Gastroesophageal sphincter (tissue), 4 donors: ENCODE measurements around the gene SPSB1. TPM values are rescaled to one million over a fixed set of nuclear protein-coding genes. Genes with fewer than 3 reads are reported as not detected.

Experiments used
- ATAC-seq: fragments of 150-250 bp; one replicate; pipeline ENCODE4 v1.9.1; 2016; ENCODE audit warnings: mild to moderate bottlenecking, moderate library complexity
- H3K27ac ChIP-seq, 4 donors: fragments of 200-600 bp; sonication (generic) in 3 of 4; 1 replicate in 3 of 4; 2 replicates in 1 of 4; pipeline ENCODE4 v1.5.1; 2016 to 2019
- H3K27me3 ChIP-seq: fragments of 200-600 bp; sonication (generic); one replicate; pipeline ENCODE4 v1.5.1; 2019
- H3K36me3 ChIP-seq, 2 donors: fragments of 200-600 bp; sonication (generic); one replicate each; pipeline ENCODE4 v1.5.1; 2019; ENCODE audit warnings: control low read depth in 1 of 2
- H3K4me1 ChIP-seq, 3 donors: fragments of 200-600 bp; sonication (generic); 1 replicate in 2 of 3; 2 replicates in 1 of 3; pipeline ENCODE4 v1.5.1; 2016 to 2019; ENCODE audit warnings: control low read depth in 2 of 3
- H3K4me3 ChIP-seq, 2 donors: fragments of 200-600 bp; sonication (generic); one replicate each; pipeline ENCODE4 v1.5.1; 2019; ENCODE audit warnings: mild to moderate bottlenecking in 1 of 2, moderate library complexity in 1 of 2
- H3K9me3 ChIP-seq, 3 donors: fragments of 200-600 bp; sonication (generic); one replicate each; pipeline ENCODE4 v1.5.1; 2017 to 2019; ENCODE audit warnings: control low read depth in 2 of 3
- EP300 ChIP-seq: sonication (generic); formaldehyde crosslinking; IDR thresholded peaks from one replicate; pipeline ENCODE4 v1.6.1; 2017; ENCODE audit warnings: antibody characterized with exemption, mild to moderate bottlenecking
- POLR2A ChIP-seq, 2 donors: fragments of 450-650 bp; IDR thresholded peaks; one replicate each; pipeline ENCODE4 v1.6.1; 2017; ENCODE audit warnings: antibody characterized with exemption in 2 of 2, mild to moderate bottlenecking in 2 of 2, moderate library complexity in 1 of 2
- POLR2AphosphoS5 ChIP-seq: sonication (generic); formaldehyde crosslinking; IDR thresholded peaks from one replicate; pipeline ENCODE4 v1.6.1; 2017; ENCODE audit warnings: antibody characterized with exemption
- WGBS, 2 donors: methylation state at CpG; one replicate each; pipeline ENCODE4 v1.1.5; 2018; ENCODE audit warnings: low coverage in 1 of 2; 5-methylcytosine and 5-hydroxymethylcytosine counted together
- total RNA-seq, 4 donors: library from RNA; depleted of rRNA; stranded (reverse); fragments of >200 nt; gene quantifications; one replicate each; pipeline ENCODE4 v1.1.0, GENCODE V29; 2016
- TF ChIP-seq, protein P1 (sequence below), 4 experiments: fragments of 200-600 bp in 2 of 4; fragments of 450-650 bp in 2 of 4; sonication (generic) in 1 of 4; IDR thresholded peaks; one replicate each; pipeline ENCODE4 v1.5.1; 2017 to 2019; ENCODE audit warnings: antibody characterized with exemption in 4 of 4, mild to moderate bottlenecking in 2 of 4, moderate library complexity in 2 of 4

Gene SPSB1
- total RNA-seq, 4 donors from 2014 or later: 56.3 to 111 (median 99.5) TPM

DNA sequence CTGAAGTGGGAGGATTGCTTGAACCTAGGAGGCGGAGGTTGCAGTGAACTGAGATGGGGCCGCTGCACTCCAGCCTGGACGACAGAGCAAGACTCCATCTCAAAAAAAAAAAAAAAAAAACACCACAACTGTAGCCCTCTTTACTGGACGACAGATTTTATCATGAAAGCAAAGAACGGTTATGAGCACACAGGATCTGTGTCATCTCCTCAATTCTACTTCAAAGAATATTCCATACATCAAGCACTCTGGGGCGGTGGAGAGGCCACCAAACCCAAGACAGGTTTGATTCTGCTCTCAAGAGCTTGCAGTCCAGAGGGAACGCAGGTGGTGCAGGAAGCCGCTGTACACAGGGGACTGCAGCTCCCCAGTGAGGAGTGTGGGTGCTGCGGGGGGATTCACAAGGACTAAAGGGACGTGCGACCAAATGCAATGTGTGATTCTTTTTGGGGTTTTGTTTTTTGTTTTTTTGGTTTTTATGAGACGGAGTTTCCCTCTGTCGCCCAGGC lies 110.1 kb downstream of the SPSB1 start:
- H3K4me3 ChIP-seq: no peak overlapping the region
- H3K27ac ChIP-seq: no peak overlapping the region
- H3K27me3 ChIP-seq: no peaks in the 10 kb centered on the region
- 90 to 92% methylated on average over 11 to 12 of the region's 13 CpGs for WGBS, 2 donors
- H3K4me1 ChIP-seq: peaks cover 0 to 34% (median 16%) of the 10 kb centered on the region in 3 donors
- TF ChIP-seq, protein P1, sequence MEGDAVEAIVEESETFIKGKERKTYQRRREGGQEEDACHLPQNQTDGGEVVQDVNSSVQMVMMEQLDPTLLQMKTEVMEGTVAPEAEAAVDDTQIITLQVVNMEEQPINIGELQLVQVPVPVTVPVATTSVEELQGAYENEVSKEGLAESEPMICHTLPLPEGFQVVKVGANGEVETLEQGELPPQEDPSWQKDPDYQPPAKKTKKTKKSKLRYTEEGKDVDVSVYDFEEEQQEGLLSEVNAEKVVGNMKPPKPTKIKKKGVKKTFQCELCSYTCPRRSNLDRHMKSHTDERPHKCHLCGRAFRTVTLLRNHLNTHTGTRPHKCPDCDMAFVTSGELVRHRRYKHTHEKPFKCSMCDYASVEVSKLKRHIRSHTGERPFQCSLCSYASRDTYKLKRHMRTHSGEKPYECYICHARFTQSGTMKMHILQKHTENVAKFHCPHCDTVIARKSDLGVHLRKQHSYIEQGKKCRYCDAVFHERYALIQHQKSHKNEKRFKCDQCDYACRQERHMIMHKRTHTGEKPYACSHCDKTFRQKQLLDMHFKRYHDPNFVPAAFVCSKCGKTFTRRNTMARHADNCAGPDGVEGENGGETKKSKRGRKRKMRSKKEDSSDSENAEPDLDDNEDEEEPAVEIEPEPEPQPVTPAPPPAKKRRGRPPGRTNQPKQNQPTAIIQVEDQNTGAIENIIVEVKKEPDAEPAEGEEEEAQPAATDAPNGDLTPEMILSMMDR (IDR thresholded peaks at IDR 0.05): no peak
- TF ChIP-seq EP300: no peak
- TF ChIP-seq POLR2AphosphoS5: no peak
- TF ChIP-seq POLR2A (IDR thresholded peaks at IDR 0.05): no peak
- no peak for ATAC-seq
- no peaks in the 10 kb centered on the region for H3K9me3 ChIP-seq
- H3K36me3 ChIP-seq: no peaks in the 10 kb centered on the region

DNA sequence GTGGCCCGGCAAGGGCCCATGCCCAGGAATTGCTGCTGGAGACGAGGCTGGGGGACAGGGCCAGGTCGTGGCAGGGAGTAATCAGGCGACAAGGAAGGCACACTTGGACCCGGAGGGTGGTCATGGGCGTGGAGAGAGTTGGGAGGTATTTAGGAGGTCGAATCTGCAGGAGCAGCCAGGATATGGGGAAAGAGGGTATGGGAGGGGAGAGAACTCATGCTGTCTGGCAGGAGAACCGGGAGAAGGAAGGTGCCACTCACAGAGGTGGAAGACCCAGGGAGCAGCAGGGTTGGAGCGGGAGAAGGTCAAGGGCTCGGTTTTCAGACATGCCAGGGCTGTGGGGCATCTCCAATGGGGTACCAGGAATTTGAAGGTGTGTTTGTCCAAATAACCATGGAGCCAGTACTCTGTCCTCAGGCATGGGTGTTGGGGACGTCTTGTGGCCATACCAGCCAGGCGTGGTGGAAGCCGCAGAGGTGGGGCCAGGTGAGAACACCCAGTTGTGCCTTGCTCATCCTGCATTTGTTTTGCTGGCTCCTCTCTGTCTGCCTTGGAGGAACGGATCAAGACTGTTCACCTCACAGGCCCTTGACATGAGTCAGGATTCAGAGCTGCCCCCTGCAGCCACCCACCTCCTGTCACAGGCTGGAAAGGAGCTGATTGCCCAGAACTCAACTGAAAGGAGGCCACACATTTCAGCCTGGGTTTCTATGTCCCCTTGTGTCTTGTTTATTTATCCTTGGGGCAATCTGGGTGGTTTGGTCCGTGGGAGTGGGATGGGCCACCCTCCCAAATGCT lies 111.6 kb downstream of the SPSB1 start:
- WGBS, 2 donors: 86 to 90% methylated on average over 6 to 10 of the region's 15 CpGs
- Histone ChIP-seq H3K4me1 (peaks cover 0 to 22% (median 16%) of the 10 kb centered on the region in 3 donors), H3K9me3 (no peaks in the 10 kb centered on the region), H3K4me3 (no peak overlapping the region), H3K27me3 (no peaks in the 10 kb centered on the region), H3K36me3 (no peaks in the 10 kb centered on the region), H3K27ac (no peak overlapping the region)
- no peak for TF ChIP-seq POLR2A (IDR thresholded peaks at IDR 0.05)
- TF ChIP-seq POLR2AphosphoS5: no peak
- TF ChIP-seq, protein P1 (IDR thresholded peaks at IDR 0.05): no peak
- TF ChIP-seq EP300: no peak
- no peak for ATAC-seq

DNA sequence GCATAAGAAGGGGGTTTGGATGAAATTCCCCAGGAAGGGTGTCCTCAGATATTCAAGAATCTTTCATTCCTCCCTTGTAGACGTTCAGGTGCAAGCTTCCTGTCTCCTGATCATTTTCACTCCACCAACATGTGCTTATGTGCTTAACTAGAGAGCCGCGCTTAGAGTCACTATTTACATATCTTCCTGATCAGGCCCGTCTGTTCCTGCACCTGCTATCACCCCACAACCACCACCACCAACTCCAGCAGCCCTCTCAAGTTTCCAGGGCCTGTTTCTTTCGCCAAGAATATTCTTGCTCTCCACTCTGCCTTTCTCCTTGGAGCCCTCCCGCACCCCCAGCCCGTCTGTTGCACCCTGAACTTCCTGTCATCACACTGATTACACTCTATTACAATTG lies 113.4 kb downstream of the SPSB1 start:
- 69 to 77% methylated on average over 6 to 7 of the region's 7 CpGs for WGBS, 2 donors
- no peak for ATAC-seq

DNA sequence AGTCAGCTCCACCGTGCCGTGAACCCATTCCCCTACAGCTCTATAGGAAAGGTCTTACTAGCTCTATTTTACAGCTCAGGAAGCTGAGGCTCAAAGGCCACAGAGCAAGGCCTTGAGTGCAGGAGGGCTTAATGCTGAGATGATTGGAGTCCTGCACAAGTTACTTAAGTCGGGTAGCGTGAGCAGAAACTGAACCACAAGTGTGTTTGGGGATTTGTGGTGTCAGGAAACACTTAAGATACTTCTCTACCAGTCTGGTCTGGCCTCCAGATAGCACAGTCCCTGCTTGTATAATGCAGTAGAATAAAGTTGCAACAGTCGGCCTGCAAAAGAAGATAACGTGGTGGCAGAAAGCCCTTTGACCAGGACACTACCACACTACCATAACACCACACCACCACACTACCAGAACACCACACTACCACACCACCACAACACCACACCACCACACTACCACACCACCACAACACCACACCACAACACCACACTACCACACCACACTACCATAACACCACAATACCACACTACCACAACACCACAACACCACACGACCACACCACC lies 118.1 kb downstream of the SPSB1 start:
- Histone ChIP-seq H3K4me3 (no peak overlapping the region), H3K27me3 (no peaks in the 10 kb centered on the region), H3K9me3 (no peaks in the 10 kb centered on the region), H3K27ac (no peak overlapping the region), H3K36me3 (no peaks in the 10 kb centered on the region), H3K4me1 (peaks cover 0 to 35% (median 26%) of the 10 kb centered on the region in 3 donors)
- ATAC-seq: no peak
- TF ChIP-seq, protein P1 (IDR thresholded peaks at IDR 0.05): no peak
- TF ChIP-seq POLR2AphosphoS5 (no peak), POLR2A (IDR thresholded peaks at IDR 0.05) (no peak), EP300 (no peak)
- 69 to 82% methylated on average over 3 to 7 of the region's 7 CpGs for WGBS, 2 donors

More for the DNA sequence above, 113.4 kb downstream of the SPSB1 start:
- no peak overlapping the region for H3K4me3 ChIP-seq
- peaks cover 0 to 4% (median 0%) of the 10 kb centered on the region in 3 donors for H3K4me1 ChIP-seq
- no peaks in the 10 kb centered on the region for H3K27me3 ChIP-seq
- H3K9me3 ChIP-seq: no peaks in the 10 kb centered on the region
- TF ChIP-seq POLR2A (IDR thresholded peaks at IDR 0.05) (no peak), POLR2AphosphoS5 (no peak), EP300 (no peak)
- TF ChIP-seq, protein P1 (IDR thresholded peaks at IDR 0.05): no peak
- no peak overlapping the region for H3K27ac ChIP-seq
- no peaks in the 10 kb centered on the region for H3K36me3 ChIP-seq
